ENCODE measurements around the gene ZFP1.
"Not testable (repeated sequence)": the region's sequence is repeated elsewhere in the genome, so short reads cannot be mapped to it uniquely, and the experiment has no call there.

ZFP1 gene

DNA sequence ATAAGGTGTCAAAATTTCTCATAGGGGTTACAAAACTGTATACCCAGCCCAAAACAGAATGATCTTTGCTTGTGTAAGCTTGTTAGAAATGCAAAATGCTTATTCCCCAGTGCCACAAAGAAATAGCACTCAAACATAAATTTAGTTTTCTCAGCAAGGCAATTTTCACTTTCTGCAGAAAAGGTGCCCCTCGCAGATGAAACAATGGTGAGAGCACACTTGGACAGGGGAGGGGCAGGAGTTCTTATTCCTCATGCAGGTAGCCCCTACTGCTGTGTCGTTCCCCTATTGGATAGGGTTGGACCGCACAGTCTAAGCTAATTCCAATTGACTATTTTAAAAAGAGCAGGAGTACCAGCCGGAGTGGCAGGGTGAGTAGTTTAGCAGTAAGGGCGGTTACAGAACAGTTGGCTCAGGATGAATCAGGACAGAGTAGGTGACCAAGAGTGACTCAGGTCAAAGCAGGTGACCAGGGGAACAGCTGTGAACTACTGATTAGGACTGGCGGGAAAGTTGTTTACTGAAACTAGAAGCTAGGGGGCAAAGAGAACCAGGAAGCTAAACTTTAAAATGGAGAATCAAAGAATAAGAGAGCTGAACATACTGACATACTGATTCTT is 26.3 kb upstream of the ZFP1 start:
- H3F3A ChIP-seq (ENCODE audit: insufficient read depth, low read length), result no peaks in the 10 kb centered on the region
- no peak for DNase-seq

DNA sequence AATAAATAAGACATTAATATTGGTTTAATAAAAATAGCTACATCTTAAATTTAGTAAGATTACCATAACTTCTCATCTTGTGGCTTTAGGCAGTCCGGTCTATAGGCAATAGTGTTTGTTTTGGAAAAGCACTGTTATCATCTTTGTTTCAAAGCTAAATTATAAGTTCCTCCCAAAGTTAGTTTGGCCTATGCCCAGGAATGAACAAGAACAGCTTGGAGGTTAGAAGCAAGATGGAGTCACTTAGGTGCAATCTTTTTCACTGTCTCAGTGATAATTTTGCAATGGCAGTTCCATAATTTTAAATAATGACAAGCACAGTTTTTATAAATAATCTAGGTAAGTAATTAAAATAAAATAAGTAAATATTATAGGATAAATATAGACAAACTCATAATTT is 25.7 kb upstream of the ZFP1 start:
- Histone ChIP-seq H3K27ac (ENCODE audit: low read length) (no peak overlapping the region), H3F3A (ENCODE audit: insufficient read depth, low read length) (no peaks in the 10 kb centered on the region), H3K36me3 (replicated peaks; ENCODE audit: insufficient read depth, low read length) (no peaks in the 10 kb centered on the region), H3K27me3 (replicated peaks; ENCODE audit: insufficient read depth, low read length) (no peaks in the 10 kb centered on the region), H3K9ac (ENCODE audit: low read length) (no peak overlapping the region), H3K4me2 (ENCODE audit: low read depth, low read length) (no peak overlapping the region), H3K79me2 (ENCODE audit: low read length) (no peaks in the 10 kb centered on the region), H4K20me1 (ENCODE audit: insufficient read depth, low read length) (no peaks in the 10 kb centered on the region), H2AFZ (ENCODE audit: low read length) (no peak overlapping the region), H3K9me2 (replicated peaks; ENCODE audit: insufficient read depth, low read length) (no peaks in the 10 kb centered on the region), H3K4me1 (ENCODE audit: low read length) (no peaks in the 10 kb centered on the region), H3K4me3 (ENCODE audit: low read length) (no peak overlapping the region), H3K9me3 (replicated peaks; ENCODE audit: insufficient read depth, low read length) (no peaks in the 10 kb centered on the region)
- TF ChIP-seq, protein P1, sequence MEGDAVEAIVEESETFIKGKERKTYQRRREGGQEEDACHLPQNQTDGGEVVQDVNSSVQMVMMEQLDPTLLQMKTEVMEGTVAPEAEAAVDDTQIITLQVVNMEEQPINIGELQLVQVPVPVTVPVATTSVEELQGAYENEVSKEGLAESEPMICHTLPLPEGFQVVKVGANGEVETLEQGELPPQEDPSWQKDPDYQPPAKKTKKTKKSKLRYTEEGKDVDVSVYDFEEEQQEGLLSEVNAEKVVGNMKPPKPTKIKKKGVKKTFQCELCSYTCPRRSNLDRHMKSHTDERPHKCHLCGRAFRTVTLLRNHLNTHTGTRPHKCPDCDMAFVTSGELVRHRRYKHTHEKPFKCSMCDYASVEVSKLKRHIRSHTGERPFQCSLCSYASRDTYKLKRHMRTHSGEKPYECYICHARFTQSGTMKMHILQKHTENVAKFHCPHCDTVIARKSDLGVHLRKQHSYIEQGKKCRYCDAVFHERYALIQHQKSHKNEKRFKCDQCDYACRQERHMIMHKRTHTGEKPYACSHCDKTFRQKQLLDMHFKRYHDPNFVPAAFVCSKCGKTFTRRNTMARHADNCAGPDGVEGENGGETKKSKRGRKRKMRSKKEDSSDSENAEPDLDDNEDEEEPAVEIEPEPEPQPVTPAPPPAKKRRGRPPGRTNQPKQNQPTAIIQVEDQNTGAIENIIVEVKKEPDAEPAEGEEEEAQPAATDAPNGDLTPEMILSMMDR (IDR thresholded peaks at IDR 0.05; ENCODE audit: low read length), result no peak
- TF ChIP-seq EZH2phosphoT487 (IDR thresholded peaks at IDR 0.05; ENCODE audit: low read length), result no peak
- no peak for TF ChIP-seq EZH2 (optimal IDR thresholded peaks at IDR 0.05; ENCODE audit: low read depth, low read length)
- no peak for DNase-seq

More for the DNA sequence above, 26.3 kb upstream of the ZFP1 start:
- Histone ChIP-seq H3K4me1 (ENCODE audit: low read length) (no peaks in the 10 kb centered on the region), H3K9me3 (replicated peaks; ENCODE audit: insufficient read depth, low read length) (no peaks in the 10 kb centered on the region), H3K27ac (ENCODE audit: low read length) (no peak overlapping the region), H3K9me2 (replicated peaks; ENCODE audit: insufficient read depth, low read length) (no peaks in the 10 kb centered on the region), H3K9ac (ENCODE audit: low read length) (no peak overlapping the region), H3K4me3 (ENCODE audit: low read length) (no peak overlapping the region), H3K36me3 (replicated peaks; ENCODE audit: insufficient read depth, low read length) (no peaks in the 10 kb centered on the region), H3K4me2 (ENCODE audit: low read depth, low read length) (no peak overlapping the region), H3K27me3 (replicated peaks; ENCODE audit: insufficient read depth, low read length) (no peaks in the 10 kb centered on the region), H4K20me1 (ENCODE audit: insufficient read depth, low read length) (no peaks in the 10 kb centered on the region), H2AFZ (ENCODE audit: low read length) (no peak overlapping the region), H3K79me2 (ENCODE audit: low read length) (no peaks in the 10 kb centered on the region)
- TF ChIP-seq, protein P1 (IDR thresholded peaks at IDR 0.05; ENCODE audit: low read length), result no peak
- TF ChIP-seq EZH2 (optimal IDR thresholded peaks at IDR 0.05; ENCODE audit: low read depth, low read length) (no peak), EZH2phosphoT487 (IDR thresholded peaks at IDR 0.05; ENCODE audit: low read length) (no peak)

GRCh38 chr16:75127713-75128415 is 20.5 kb upstream of the ZFP1 start:
- H3K4me3 ChIP-seq (ENCODE audit: low read length), result no peak overlapping the region
- no peak for TF ChIP-seq EZH2phosphoT487 (IDR thresholded peaks at IDR 0.05; ENCODE audit: low read length)
- TF ChIP-seq, protein P1 (IDR thresholded peaks at IDR 0.05; ENCODE audit: low read length), result no peak
- TF ChIP-seq EZH2 (optimal IDR thresholded peaks at IDR 0.05; ENCODE audit: low read depth, low read length), result no peak
- H3K27ac ChIP-seq (ENCODE audit: low read length), result no peak overlapping the region
- H4K20me1 ChIP-seq (ENCODE audit: insufficient read depth, low read length), result no peaks in the 10 kb centered on the region
- no peaks in the 10 kb centered on the region for H3K9me3 ChIP-seq (replicated peaks; ENCODE audit: insufficient read depth, low read length)
- no peaks in the 10 kb centered on the region for H3K79me2 ChIP-seq (ENCODE audit: low read length)
- H3K9ac ChIP-seq (ENCODE audit: low read length), result no peak overlapping the region
- H3K4me2 ChIP-seq (ENCODE audit: low read depth, low read length), result no peak overlapping the region
- H3K36me3 ChIP-seq (replicated peaks; ENCODE audit: insufficient read depth, low read length), result no peaks in the 10 kb centered on the region
- no peaks in the 10 kb centered on the region for H3F3A ChIP-seq (ENCODE audit: insufficient read depth, low read length)
- no peak for DNase-seq
- H3K27me3 ChIP-seq (replicated peaks; ENCODE audit: insufficient read depth, low read length), result no peaks in the 10 kb centered on the region
- H2AFZ ChIP-seq (ENCODE audit: low read length), result no peak overlapping the region
- no peaks in the 10 kb centered on the region for H3K9me2 ChIP-seq (replicated peaks; ENCODE audit: insufficient read depth, low read length)
- H3K4me1 ChIP-seq (ENCODE audit: low read length), result no peaks in the 10 kb centered on the region

- H3K9me3 ChIP-seq (replicated peaks; ENCODE audit: insufficient read depth, low read length); H2AFZ ChIP-seq (ENCODE audit: low read length); H3K79me2 ChIP-seq (ENCODE audit: low read length); H3K4me3 ChIP-seq (ENCODE audit: low read length); H3F3A ChIP-seq (ENCODE audit: insufficient read depth, low read length); H3K9me2 ChIP-seq (replicated peaks; ENCODE audit: insufficient read depth, low read length); H3K4me1 ChIP-seq (ENCODE audit: low read length); H3K36me3 ChIP-seq (replicated peaks; ENCODE audit: insufficient read depth, low read length); H3K4me2 ChIP-seq (ENCODE audit: low read depth, low read length); H4K20me1 ChIP-seq (ENCODE audit: insufficient read depth, low read length); H3K9ac ChIP-seq (ENCODE audit: low read length); H3K27ac ChIP-seq (ENCODE audit: low read length); H3K27me3 ChIP-seq (replicated peaks; ENCODE audit: insufficient read depth, low read length): not testable (repeated sequence)
- DNase-seq, result peak; percentile 26
These were observed 18.7 kb upstream of the ZFP1 start for GRCh38 chr16:75129421-75130149.

All from MM.1S (cell line).